NCI-H2171 treated with DMSO at 0.1 percent for 48 hours (cell line): ENCODE measurements around the gene NEB.
A peak's percentile ranks its signal among the peaks of the same experiment; 100 is the strongest.

ENCODE experiments used
- DNase-seq: peaks from one replicate; lab custom pipeline; 2025; lab: John Stamatoyannopoulos, UW

Gene NEB

GRCh38 chr2:151733771-151734672 lies at the start of gene NEB:
Gene NEB (minus strand): TSS chr2:151734476. CDS start chr2:151733156, 1,320 bp downstream.
- DNase-seq: peak; percentile 90

GRCh38 chr2:151783133-151783520 lies 48.9 kb upstream of the NEB start:
- no peak for DNase-seq

- no peak for DNase-seq
Measured at GRCh38 chr2:151782378-151783132, 48.3 kb upstream of the NEB start.

GRCh38 chr2:151781642-151782041 lies 47.4 kb upstream of the NEB start:
- no peak for DNase-seq

GRCh38 chr2:151780938-151781337 lies 46.7 kb upstream of the NEB start:
- no peak for DNase-seq

GRCh38 chr2:151777935-151778334 lies 43.7 kb upstream of the NEB start:
- DNase-seq: no peak

GRCh38 chr2:151777487-151777886 lies 43.2 kb upstream of the NEB start:
- DNase-seq: no peak

- no peak for DNase-seq
Measured at GRCh38 chr2:151776367-151776766, 42.1 kb upstream of the NEB start.

- DNase-seq: no peak
Measured at GRCh38 chr2:151775057-151775740, 40.9 kb upstream of the NEB start.

- no peak for DNase-seq
Measured at GRCh38 chr2:151774506-151774905, 40.2 kb upstream of the NEB start.

- DNase-seq: no peak
Measured at GRCh38 chr2:151771599-151772358, 37.5 kb upstream of the NEB start.

- no peak for DNase-seq
Measured at GRCh38 chr2:151770995-151771394, 36.7 kb upstream of the NEB start.

GRCh38 chr2:151769606-151770005 lies 35.3 kb upstream of the NEB start:
- no peak for DNase-seq

GRCh38 chr2:151767536-151767935 lies 33.3 kb upstream of the NEB start:
- DNase-seq: no peak

- DNase-seq: no peak
Measured at GRCh38 chr2:151766437-151767153, 32.3 kb upstream of the NEB start.

GRCh38 chr2:151765760-151766410 lies 31.6 kb upstream of the NEB start:
- DNase-seq: no peak

GRCh38 chr2:151762694-151763093 lies 28.4 kb upstream of the NEB start:
- peak; percentile 69 for DNase-seq

- DNase-seq: no peak
Measured at GRCh38 chr2:151761687-151762086, 27.4 kb upstream of the NEB start.

GRCh38 chr2:151761193-151761592 lies 26.9 kb upstream of the NEB start:
- no peak for DNase-seq

GRCh38 chr2:151760139-151760650 lies 25.9 kb upstream of the NEB start:
- no peak for DNase-seq
